ENCODE measurements around the gene RLIM.
"Not testable (repeated sequence)": the region's sequence is repeated elsewhere in the genome, so short reads cannot be mapped to it uniquely, and the experiment has no call there.

The RLIM gene, protein sequence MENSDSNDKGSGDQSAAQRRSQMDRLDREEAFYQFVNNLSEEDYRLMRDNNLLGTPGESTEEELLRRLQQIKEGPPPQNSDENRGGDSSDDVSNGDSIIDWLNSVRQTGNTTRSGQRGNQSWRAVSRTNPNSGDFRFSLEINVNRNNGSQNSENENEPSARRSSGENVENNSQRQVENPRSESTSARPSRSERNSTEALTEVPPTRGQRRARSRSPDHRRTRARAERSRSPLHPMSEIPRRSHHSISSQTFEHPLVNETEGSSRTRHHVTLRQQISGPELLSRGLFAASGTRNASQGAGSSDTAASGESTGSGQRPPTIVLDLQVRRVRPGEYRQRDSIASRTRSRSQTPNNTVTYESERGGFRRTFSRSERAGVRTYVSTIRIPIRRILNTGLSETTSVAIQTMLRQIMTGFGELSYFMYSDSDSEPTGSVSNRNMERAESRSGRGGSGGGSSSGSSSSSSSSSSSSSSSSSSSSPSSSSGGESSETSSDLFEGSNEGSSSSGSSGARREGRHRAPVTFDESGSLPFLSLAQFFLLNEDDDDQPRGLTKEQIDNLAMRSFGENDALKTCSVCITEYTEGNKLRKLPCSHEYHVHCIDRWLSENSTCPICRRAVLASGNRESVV

DNA sequence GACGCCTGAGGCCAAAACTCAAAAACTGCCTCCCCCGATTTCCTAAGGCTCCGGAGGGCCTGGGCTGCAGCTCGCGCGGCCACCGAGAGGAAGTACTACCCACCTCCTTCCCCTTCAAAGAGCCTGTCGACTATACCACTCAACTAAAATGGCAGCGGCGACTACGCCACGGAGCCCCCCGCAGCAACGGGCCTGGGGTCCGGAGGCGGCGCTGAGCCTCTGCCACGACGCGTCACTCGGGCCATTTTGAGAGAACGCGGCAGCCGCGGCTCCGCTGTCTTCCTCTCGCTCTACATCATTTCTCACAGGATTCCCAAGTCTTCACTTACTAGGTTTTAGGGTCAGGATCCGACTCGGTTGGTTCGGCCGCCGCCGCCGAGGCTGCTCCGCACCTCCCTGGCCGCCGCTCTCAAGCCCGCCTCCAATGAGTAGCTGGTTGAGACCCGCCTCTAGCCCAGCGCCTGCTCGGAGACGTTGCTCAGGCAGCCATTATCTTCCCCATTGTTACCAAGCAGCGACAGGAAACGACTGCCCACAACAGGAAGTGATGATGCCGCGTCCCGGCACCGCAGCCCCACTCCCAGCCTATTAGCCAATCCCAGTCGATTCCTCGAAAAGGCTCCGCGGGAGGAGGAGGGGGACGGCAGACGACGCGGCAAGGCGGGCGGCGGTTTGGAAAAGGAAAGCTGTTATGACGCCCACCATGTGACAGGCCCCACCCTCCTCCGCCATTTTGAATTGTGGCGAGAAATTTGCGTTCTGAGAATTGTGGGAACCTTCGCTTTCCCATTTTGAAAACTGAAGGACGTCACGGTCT lies at the start of gene RLIM:
Gene RLIM (minus strand): TSS at position 532 of the 817 bp plus-strand sequence. CDS start 18,647 bp downstream, outside the sequence.
- peak; percentile 95 for DNase-seq

DNA sequence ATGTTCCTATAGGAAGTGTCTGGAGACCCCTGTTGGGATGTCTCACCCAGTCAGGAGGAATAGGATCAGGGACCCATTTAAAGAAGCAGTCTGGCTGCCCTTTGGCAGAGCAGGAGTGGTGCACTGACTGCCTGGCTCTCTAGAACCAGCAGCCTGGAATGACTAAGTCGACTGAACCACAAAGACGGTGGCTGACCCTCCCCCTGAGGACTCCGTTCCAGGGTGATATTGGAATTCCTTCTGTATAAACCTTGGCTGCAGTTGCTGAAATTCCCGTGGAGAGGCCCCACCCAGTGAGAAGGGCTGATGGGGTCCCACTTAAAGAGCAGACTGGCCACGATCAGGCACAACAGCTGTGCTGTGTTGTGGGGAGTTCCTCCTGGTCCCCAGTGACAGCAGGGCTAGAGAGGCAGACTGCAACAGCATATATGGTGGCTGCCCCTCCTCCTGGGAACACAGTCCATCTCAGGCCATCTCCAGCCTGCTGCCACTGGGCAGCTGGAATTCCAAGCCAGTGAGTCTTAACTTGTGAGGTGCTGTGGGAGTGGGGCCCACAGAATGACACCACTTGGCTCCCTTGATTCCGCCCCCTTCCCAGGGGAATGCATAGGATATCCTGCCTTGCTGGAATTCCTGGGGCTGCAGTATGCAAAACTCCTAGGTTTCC lies 41.8 kb upstream of the RLIM start:
- DNase-seq, result no peak

DNA sequence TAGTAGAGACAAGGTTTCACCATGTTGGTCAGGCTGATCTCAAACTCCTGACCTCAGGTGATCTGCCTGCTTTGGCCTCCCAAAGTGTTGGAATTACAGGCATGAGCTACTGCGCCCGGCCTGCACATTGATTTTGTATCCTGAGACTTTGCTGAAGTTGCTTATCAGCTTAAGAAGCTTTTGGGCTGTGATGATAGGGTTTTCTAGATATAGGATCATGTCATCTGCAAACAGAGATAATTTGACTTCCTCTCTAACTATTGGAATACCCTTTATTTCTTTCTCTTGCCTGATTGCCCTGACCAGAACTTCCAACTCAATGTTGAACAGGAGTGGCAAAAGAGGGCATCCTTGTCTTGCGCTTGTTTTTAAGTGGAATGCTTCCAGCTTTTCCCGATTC lies 40.5 kb upstream of the RLIM start:
- not testable (repeated sequence) for DNase-seq

DNA sequence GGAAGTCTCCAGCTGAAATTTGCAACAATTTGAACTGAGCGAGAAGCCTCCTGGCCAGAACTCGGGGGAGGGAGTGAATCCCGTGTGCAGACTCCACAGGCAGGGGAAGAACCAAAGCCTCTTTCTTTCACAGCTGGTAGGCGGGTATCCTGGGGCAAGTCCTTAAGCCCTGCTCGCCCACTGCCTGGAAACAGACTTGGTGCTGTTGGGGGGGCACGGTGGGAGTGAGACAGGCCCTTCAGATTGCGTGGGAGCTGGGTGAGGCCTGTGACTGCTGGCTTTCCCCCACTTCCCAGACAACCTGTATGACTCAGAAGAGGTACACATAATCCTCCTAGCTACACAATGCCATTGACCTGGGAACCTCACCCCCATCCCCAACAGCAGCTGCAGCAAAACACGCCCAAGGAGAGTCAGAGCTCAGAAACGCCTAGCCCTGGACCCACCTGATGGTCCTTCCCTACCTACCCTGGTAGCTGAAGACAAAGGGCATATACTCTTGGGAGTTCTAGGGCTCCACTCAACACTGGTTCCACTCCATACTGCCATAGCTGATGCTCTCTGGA lies 22.4 kb upstream of the RLIM start:
- no peak for DNase-seq

DNA sequence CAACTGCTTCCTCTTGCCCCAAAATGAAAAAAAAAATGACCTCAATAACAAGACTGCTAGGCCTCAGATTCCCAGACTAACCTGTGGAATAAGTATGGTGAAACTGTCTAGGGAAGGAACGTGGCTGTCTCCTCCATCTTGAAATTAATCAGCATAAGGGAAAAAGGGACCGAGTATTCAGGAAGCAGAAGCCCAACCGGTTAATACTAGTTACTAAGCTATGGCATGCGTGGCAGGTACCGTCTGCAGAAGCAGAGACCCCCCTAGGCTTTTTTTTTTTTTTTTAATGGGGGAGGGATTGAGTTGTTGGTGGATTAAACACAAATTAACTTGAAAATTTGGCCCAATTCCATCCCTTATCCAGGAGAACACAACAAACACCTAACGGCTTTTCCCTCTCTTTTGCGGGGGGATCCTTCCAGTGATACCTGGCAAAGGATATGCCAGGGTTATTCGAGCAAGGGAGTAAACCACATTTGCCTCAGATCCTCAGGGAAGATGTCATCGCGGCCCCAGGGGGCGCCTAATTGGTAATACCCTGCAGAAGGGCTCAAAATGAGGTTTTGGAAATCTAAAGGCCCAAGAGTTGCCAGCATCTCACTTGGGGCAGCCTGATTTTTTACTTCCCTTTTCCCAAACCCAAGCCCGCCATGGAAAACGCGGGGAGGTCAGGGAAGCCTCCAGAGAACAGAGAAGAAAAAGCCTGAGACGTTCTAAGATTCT lies 893 bp downstream of the RLIM start:
- peak; percentile 17 for DNase-seq

DNA sequence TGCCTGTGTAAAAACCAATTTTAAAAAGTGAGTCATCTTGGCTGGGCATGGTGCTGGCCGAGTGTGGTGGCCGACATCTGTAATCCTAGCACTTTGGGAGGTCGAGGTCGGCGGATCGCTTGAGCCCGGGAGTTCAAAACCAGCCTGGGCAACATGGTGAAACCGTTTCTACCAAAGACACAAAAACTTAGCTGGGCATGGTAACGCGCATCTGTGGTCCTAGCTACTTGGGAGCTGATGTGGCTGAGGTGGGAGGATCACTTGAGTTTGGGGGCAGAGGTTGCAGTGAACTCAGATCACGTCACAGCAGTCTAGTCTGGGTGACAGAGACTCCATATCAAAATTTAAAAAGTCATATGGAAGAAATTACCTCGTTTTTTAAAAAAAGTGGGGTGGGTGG lies 7.6 kb downstream of the RLIM start:
- DNase-seq, result no peak

DNA sequence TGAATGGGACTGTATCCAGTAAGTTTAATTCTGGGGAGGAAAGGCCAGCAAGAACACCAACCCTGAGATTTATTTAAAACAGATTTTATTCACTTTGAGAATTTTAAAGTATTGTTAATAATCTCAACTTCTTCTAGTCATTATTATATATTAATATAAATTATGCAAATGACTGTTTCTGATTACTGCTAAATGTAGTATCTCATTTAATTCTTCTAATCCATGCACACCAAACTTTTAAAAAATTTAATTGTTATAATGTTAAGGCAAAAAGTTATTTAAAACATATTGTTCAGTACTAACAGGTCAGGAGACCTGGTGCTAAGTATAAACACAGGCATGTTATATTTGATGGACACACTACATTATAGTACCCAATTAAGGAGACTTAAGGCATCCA lies 8.1 kb downstream of the RLIM start:
- no peak for DNase-seq

DNA sequence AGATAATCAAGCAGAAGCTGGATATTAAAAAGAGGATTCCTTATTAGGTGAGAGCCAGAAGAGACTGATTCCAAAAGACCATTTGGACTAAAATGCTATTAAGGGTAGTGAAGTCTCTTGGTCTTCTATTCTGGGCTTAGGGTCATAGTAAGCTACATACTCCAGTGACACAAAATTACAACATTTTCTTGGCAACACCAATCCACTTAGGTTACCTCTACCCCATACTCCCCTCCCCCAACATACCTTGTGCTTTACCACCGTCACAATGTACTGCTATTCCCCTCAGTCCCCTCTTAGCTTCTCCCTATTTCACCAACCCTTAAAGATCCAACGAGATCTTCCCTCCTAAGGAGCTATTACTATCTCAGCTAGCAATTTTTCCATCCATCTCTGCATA lies 11.4 kb downstream of the RLIM start:
- no peak for DNase-seq

DNA sequence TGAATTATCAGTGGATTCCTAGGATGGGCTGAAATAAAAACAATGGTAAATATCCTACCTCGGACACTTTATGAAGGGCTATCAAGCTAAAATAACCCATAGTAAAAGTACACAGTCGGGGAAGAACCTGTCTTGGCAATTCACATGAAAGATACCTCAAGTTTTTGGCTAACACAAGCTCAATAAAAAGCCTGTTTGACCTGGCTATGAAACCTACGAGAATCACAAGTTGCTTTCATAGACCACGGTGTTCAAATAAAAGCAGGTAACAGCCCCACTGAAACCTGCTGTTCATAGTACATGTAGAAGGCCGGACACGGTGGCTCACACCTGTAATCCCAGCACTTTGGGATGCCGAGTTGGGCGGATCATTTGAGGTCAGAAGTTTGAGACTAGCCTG lies 12.3 kb downstream of the RLIM start:
- DNase-seq, result no peak

DNA sequence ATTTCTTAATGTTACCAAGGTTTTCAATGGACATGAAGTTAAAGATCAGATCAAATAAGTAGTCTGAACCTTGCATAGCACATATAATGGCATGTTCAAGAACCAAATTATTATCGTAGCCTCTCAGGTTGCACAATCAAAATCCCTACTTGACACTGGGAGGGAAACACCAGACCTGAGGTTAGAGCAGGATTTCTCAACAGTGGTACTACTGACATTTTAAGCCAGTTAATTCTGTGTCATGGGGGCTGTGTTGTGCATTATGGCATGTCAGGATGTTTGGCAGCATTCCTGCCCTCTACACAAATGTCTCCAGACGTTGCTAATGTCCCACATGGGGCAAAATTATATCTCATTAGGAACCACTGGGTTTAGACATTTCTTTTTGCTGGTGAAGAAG lies 20.8 kb downstream of the RLIM start:
- no peak for DNase-seq

DNA sequence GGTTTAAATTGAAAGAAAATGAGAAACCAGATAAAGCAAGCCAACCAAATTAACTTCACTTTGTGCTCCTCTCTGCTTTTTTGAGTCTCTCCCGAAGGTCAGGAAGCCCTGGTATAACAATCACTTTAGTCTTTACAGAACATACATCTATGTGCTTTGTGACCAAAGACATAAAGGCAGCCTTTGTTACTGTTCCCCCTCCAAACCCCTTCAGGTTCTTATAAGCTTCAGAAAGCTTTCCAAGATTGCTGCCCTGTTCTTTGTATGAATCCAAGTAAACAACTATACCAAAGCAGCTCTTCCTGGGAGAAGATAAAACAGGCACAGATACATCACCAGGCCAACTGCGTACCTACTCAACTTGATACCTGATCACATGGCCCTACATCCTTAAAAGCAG lies 28.7 kb downstream of the RLIM start:
- no peak for DNase-seq

DNA sequence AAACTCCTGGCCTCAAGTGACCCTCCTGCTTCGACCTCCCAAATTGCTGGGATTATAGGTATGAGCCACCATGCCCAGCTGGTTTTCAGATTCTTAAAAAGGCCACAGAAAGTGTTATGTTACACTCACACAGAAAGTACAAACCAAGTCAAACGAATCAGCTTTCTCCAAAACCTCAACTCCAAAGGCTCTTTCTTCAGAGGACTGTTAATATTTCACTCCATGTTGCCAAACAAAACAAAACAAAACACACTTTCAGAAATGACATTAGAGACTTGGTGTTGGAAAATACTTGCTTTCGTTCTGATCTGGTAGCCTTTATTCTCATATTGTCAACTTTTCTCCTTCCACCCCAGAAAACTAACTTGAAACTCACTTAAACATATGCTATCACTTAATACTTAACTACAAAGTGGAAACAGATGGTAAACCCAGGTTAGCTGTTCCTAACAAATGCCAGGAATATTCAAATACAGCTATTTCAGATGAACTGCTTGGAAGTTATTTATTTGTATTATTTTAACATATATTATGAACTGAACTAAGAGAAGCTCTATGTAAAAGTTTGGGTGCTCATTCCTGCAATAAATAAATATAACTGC lies 34.7 kb downstream of the RLIM start:
- DNase-seq, result no peak

DNA sequence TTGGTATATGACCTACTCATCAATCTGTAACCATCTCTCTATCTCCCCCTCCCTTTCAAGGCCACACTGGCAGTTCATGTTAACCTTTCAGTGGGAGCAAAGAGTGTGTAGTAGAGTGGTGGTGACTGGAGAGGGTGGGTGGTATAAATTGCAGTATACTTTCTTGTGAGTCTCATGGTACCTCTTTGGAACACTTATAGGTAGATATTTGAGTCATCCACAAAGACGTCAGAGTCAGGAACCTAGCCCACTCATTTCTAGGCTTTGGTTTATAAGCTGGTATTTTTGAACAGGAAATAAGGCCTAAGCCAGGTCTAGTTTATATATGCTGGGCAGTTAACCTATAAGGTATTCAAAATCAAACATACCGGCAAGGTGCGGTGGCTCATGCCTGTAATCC lies 36.3 kb downstream of the RLIM start:
- no peak for DNase-seq

DNA sequence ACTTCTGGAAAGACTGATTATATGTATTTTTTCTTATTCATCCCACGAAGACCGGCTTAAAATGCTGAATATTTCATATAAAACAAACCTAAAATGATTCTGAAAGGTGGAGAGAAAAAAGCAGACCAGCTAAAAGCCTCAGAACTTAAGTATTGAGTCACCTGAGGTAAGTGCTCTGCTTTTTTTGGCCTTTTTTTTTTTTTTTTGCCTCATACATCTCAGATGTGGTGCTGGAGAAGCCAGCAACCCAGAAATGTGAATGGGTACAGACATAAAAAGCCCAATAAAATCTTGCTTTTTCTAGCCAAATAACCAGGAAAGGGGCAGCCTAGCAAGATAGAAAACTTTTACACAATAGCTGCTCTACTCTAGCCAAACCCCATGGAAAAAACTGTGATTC lies 57.0 kb downstream of the RLIM start:
- DNase-seq, result no peak

DNA sequence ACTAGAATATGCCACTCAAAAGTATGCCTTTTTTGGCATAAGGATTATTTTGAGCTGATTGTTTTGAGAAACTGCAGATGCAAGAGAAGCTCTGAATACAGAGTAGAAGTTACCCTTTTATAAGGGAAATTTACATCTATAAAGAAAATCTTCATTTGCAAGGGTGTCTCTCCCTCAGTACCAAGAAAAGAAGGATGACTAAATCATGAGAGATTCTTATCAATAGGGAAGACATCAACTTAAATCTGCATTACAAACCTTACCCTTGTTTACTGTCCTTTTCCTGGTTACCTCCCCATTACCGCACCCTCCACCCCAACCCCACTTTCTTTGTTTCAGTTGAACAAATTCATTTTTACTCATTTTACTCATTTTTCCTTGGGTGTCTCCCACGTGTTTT lies 62.5 kb downstream of the RLIM start:
- DNase-seq, result no peak

DNA sequence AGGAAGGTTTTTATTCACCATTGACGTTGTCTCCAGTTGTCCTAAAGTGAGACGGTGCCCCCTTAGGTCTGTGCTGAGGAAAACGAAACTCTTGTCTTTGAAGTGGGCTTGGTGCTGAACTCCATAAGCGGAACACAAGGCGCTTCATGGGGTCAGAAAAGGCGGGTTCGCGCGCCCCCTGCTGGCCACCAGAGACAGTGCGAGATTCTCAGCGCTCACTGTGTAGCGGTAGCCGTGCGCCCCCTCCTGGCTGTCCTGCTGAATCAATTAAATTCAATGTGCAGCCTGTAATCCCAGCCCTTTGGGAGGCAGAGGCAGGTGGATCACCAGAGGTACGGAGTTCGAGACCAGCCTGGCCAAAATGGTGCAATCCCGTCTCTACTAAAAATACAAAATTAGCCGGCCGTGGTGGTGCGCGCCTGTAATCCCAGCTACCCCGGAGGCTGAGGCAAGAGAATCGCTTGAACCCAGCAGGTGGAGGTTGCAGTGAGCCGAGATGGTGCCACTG lies 64.1 kb downstream of the RLIM start:
- peak; percentile 85 for DNase-seq

DNA sequence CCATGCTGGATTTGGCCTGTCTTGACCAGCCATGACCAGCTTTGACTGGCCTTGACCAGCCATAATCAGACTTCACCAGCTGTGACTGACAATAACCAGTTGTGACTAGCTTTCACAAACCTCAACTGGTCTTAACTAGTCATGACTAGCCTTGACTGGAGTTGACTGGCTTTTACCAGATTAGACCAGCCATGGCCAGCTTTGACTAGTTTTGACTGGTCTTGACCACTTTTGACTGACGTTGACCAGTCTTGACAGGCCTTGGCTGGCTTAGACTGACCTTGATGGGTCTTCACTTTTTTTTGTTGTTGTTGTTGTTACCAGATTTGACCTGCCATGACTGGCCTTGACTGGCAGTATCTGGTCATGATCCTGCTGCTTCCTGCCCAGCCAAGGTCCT lies 67.4 kb downstream of the RLIM start:
- no peak for DNase-seq

DNA sequence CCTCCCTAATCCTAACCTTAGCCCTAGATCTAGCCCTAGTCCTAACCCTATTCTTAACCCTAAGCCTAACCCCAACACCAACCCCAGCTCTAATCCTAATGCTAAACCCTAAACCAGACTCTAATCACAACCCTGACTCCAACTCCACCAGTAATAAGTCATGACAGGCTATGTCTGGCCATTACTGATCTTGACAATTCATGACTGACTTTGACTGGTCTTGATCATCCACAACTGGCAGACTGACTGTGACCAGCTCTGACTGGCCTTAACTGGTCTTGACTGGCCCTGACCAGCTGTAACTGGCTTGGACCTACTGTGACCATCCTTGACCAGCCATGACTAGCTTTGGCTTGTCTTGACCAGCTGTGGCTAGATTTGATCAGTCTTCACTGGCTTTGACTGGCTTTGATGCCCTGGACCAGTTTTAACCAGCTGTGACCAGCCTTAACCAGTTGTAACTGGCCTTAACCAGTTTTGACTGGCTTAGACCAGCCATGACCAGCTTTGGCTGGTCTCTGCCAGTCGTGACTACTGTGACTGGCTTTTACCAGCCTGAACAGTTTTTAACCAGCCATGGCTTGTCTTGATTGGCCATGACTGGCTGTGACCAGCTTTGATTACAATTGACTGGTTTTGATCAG lies 68.4 kb downstream of the RLIM start:
- no peak for DNase-seq

DNA sequence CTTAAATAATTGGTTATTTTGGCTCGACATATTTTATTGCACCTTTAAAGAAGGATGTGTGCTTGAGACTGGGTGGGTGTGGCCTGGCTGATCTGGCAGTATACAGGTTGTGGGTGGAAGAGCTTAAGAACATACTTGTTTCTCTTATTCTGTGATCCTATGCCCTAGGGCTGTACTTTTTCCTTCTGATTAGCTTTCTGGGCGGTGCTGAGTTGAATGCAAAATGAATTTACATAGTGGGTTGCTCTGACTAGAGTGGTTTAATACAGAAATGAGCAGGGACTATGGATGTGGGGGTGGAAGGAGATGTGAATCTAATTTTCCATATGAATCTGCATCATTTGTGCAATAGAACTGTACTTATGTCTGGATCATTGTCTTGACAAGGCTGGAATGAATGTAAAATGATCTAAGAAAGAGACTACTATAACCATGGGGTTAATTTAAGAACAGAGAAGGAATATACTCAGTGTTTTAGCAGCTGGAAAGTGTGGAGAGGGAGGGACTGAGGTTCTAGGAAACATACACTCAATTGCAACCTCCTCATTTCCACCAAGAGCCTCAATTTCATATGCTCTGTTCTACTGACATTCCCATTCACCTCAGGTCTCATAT lies 73.7 kb downstream of the RLIM start:
- no peak for DNase-seq

DNA sequence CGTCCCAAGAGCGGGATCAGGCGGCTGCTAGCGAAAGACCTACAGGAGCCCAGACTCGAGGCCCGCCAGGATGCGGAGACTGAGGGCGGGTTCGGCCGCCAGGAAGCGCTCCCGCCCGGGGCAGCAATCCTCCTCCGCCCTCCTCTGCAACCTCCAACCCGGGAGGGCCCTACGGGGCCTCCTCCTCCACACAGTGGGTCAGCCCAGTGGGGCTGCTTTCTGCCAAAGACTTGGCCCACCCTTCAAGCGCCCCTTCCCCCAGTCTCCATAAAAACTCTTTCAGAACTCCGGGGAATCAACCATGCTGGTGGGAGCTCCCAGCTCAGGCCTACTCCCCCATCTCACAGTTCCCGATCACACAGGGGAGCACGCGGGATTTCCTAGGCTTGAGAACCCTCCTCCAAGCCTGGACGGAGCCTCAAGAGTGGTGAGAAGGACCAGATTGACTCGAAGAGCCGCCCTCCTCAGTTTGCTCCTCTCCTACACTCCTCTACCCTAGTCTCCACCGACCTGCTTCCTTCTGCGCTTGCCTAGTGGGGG lies 77.5 kb downstream of the RLIM start:
- no peak for DNase-seq

Data from CD4-positive, alpha-beta T cell treated with Interleukin-17A for 1 hour (primary cell).